Prostate gland (tissue), 2 donors: ENCODE data around the gene AP2B1.

Experiments
- POLR2A ChIP-seq: fragments of 450-650 bp; IDR thresholded peaks from one replicate; pipeline ENCODE4 v1.6.1; 2016; ENCODE audit warnings: antibody characterized with exemption, mild to moderate bottlenecking
- POLR2AphosphoS5 ChIP-seq: sonication (generic); formaldehyde crosslinking; IDR thresholded peaks from one replicate; pipeline ENCODE4 v1.6.1; 2017; ENCODE audit warnings: antibody characterized with exemption
- TF ChIP-seq, protein P1 (sequence below), 4 experiments: fragments of 200-600 bp in 2 of 4; fragments of 450-650 bp in 2 of 4; sonication (generic) in 2 of 4; IDR thresholded peaks; 1 replicate in 3 of 4; 2 replicates in 1 of 4; pipeline ENCODE4 v1.5.1; 2016 to 2019; ENCODE audit warnings: antibody characterized with exemption in 4 of 4, mild to moderate bottlenecking in 2 of 4, moderate library complexity in 2 of 4

DNA sequence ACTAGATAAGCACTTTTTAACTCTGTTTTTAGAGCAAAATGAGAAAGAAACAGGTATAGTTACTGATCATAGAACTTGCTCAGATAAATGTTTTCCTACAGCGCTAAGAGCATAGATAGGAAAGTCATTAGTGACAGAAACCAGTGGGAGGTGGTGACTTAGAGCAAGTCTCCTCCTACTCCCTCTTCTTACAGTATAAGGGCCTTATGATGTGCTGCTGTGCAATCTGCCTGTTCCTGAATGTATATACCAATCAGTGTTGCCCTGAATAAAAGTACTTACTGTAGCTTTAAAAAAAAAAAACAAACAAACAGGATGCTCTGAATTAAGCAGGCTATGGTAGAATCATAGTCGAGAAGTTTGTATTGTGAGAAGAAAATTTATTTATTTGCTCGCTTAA is 121.0 kb downstream of the AP2B1 start:
- TF ChIP-seq, protein P1, sequence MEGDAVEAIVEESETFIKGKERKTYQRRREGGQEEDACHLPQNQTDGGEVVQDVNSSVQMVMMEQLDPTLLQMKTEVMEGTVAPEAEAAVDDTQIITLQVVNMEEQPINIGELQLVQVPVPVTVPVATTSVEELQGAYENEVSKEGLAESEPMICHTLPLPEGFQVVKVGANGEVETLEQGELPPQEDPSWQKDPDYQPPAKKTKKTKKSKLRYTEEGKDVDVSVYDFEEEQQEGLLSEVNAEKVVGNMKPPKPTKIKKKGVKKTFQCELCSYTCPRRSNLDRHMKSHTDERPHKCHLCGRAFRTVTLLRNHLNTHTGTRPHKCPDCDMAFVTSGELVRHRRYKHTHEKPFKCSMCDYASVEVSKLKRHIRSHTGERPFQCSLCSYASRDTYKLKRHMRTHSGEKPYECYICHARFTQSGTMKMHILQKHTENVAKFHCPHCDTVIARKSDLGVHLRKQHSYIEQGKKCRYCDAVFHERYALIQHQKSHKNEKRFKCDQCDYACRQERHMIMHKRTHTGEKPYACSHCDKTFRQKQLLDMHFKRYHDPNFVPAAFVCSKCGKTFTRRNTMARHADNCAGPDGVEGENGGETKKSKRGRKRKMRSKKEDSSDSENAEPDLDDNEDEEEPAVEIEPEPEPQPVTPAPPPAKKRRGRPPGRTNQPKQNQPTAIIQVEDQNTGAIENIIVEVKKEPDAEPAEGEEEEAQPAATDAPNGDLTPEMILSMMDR (IDR thresholded peaks at IDR 0.05), result no peak
- TF ChIP-seq POLR2AphosphoS5, result no peak
- TF ChIP-seq POLR2A, result no peak
